ENCODE measurements around the gene KATNB1.
A peak's percentile ranks its signal among the peaks of the same experiment; 100 is the strongest.

Gene KATNB1

DNA sequence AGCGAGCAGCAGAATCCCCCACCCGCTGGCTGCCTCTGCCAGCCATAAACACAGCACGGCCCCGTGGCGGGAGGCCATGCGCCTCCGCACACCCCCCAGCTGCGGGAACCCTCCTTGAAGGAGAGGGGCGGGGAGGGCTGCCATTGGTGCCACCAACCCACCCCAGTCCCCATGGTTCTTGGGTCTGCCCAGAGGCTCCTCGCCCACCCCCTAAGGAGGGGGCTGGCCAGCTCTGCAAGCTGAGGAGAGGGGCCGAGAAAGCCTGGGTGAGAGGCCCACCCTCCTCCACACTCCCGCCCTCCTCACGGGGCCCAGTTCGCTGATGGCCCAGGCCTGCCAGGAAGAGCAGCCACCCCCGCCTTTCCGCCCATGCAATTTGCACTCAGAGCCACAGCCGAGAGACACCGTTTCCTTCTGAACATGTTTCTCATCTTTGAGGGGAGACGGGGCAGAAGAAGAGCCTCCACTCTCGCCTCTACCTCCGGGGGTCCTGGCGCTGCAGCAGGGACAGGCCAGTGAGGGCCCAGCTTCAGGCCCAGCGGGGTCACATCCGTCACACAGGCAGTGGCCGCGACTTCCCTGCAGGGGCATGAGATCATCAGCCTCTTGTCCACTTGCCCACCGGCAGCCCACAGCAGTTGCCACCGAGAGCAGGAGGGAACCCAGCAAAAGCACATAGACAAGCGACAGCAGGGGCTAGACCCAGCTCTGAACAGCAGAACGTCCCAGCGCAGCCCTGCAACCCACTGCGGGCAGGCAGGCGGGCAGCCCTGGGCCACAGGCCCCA lies 23.0 kb downstream of the KATNB1 start:
- no peak for DNase-seq

DNA sequence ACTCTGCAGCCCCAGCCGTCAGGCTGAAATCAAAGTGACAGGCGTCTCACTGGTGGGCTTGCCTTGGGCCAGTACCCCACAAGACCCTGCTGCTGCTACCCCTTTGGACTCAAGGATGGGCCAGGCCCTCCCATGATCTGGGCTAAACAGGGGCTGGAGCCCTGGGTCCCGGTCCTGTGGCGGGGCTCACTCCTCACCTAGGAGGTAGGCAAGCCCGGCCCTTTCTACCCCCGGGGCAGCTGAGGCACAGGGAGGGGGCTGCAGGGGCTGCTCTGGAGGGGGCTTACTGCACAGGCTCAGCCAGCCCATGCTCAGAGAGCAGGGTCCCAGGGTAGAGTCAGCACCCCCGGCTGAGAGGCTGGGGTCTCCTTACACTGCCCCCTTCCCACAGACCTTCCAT lies 23.6 kb downstream of the KATNB1 start:
- no peak for DNase-seq

DNA sequence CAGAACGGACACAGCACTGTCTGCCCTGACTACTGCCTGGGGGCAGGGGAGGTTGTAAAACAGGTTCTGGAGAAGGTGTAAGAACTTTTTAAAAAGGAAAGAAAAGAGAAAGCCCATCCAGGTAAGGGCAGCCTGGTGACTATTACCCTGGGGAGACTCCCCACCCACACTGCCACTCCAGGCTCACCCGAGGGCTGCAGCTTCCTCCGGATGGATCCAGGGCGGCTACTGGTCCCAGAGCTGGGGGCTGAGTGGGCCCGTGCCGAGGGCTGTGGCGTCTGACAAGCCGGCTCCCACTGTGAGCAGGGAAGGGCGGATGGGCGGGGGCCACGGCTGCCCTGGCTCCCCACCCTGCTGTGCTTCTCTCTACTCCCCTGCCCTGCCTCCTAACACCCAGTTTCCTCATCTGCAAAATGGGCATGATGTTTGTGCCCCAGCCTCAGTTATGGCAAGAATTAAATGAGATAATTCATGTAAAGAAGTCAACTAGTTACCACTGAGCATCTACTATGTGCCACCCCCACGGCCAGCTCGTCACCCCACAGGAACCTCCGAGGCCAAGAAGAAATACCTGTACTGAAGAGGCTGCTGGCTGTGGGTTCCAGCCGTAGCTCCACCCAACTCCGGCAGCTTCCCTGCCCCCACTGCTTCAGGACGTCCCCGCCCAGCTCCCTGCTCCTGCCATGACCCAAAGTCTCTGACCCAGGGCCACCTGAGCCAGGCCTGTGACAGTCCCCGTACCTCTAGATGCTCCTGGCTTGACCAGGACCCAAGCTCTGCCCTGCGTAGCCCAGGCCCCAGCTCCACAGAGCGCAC lies 24.2 kb downstream of the KATNB1 start:
- no peak for DNase-seq

DNA sequence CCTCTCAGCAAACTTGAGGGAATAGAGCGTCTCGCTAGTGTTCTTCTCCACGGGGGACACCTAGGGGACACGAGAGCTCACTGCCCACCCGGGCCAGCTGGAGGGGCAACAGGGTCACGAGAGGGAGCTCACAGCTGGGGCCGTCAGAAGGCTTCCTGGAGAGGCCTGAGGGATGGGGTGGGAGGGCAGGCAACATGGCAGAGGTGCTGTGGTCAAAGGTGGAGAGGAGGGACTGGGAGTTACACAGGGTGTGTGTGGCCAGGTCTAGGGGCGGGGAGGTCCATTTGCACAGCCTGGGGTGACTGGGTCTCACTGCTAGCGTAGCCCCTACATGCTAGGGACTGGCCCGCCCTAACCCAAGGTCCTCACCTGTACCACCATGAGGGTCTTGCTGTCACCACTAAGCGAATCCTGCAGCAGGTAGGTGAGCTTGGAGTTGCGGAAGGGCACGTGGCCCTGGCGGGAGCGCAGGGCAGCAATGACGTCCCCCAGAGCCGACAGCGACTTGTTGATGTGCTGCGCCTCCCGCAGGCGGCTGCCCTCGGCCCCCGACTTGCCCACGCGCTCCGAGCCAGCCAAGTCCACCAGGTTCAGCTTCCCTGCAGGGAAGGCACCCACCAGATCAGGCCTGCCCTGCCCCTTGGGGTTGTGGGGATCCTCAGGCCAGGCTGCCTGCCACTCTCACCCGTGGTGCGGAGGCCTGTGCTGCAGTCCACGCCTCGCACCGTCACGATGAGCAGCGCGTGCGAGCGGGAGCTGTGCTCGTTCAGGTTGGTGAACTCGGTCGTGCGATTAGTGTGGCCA lies 25.0 kb downstream of the KATNB1 start:
- no peak for DNase-seq

DNA sequence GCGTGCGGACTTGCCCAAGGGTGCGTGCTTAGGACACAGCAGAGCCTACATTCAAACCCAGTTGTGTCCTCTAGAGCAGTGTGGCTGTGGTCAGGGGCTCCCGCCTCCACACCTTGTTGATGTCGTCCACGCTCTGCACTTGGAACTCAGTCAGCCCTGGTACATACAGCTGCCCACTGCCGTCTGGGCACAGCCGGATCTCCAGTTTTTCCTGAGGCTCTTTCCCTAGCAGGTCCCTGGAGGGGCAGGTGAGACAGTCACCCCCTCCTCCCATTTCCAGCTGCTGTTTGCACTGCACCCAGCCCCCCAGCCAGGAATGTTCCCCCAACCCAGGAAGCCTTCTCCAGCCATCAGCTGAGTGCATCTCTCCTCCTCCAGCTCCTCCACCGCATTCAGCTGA lies 25.7 kb downstream of the KATNB1 start:
- peak; percentile 4 for DNase-seq

DNA sequence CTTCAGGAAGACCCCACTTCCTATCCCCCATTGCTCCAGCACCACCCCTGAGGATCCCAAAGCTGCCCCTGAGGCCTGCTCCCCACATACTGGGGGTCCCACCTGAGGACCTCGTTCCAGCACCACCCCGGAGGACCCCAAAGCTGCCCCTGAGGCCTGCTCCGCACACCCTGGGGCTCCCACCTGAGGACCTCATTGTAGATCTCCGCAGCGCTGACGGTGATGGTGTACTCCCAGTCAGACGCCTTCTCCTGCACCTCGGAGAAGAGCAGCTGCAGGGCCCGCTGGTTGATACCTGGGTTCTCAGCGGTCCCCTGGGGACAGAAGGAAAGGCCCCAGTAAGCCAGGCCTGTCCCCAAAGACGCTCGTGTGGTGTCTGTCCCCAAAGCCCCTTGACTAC lies 26.4 kb downstream of the KATNB1 start:
- no peak for DNase-seq

DNA sequence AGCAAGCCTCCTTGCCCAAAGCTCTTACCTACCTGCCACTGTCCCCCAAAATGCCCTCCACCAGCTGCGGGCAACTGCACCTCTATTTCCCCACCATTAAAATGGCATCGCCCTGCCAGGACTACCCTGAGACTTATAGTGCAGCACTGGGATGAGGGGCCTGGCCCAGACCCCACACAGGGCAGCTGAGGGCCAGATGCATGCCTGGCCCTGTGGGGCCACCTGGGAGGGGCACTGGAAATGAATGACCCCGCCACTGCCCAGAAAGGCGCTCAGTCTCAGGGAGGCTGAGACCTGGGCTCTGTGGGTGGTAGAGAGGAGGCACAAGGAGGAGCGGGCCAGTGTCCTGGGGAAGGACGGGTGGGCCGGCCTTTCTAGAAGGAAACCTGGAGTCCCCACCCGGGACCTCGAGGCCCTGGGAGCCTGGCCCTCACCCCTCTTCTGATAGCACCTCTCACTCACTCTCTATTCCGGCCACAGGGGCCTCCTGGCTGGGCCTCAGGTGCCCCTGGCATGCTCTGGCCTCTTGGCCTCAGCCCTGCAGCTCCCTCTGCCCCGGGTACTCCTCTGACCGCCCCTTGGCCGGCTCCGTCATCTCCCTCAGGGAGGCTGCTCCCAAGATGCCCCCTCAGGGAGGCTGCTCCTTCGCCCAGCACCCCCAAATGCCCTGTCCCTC lies 26.9 kb downstream of the KATNB1 start:
- DNase-seq = no peak

DNA sequence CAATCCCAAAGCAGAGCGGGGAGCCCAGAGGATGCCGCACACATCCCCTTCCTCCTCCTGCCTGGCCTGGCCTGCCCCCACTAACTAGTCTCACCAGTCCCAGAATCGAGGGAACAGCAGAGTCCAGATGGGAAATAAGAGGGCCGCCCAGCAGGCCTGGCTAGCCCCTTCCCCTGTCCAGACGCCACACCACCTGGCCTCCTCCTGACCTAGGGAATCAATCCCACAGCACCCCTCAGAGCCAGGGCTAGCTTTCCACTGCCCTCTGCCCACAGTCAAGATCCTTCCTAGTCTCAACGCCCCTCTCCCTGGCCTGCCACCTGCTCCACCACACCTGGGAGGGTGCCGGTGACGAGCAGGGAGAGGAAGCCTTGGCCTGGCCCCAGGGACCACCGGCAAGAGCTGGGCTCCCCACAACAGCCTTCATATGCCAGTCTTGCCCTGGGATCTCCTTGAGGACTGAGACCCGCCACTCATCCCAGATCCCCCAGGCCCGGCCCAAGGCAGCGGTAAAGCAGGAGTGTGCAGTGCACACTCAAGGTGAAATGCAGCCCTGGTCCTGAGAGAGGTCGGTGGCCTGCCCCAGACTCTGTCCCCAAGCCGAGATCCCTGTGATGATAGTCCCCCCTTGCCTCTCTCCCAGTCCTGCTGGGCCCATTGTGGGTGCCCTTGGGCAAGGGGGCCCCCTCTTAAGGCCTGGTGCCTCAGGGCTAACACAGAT lies 27.9 kb downstream of the KATNB1 start:
- DNase-seq = no peak

DNA sequence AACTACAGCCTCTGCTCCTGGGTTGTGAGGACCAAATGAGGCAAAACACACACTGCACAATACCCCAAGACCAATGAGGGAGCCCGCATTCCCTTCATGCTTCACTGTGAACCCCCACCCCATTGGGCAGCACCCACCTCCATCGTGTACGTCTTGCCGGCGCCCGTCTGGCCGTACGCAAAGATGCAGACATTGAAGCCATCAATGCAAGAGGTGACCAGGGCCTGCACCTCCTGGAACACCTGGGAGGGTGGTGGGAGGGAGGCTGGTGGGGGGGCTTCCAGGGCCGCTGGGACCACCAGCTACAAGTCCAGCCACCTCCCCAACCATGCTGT lies 28.4 kb downstream of the KATNB1 start:
- DNase-seq = no peak

DNA sequence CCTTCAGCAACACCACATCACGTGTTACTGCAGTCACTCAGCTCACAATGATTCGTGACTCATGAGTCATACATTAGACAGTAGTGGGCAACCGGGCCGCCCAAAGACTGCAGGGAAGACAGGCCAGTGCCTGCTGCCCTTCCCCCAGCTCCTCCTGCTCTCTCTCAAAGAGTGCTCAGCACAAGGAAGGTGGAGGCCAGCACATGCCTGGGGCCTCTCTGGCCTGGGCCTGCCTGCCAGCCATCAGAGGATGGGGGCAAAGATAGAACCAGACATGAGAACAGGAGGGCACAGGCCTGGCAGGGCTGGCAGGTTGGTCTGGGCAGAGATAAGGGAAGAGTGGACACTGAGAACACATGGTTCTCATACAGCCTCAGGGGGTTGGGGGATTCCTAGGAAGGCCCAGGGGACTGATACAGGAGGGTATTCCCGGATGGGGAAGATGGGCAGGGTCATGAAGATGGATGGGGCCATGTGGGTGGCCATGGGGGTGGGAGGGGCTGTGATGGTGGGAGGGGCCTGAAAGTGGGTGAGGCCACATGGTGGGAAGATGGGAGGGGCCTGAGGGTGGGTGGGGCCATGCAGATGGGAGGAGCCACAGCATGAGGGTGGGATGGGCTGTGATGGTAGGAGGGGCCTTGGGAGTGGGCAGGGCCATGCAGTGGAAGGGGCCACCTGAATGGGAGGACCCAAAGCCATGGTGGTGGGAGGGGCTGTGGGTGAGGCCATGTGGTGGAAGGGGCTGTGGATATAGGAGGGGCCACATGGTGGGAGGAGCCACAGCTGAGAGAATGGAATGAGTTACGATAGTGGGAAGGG lies 29.0 kb downstream of the KATNB1 start:
- DNase-seq = no peak

DNA sequence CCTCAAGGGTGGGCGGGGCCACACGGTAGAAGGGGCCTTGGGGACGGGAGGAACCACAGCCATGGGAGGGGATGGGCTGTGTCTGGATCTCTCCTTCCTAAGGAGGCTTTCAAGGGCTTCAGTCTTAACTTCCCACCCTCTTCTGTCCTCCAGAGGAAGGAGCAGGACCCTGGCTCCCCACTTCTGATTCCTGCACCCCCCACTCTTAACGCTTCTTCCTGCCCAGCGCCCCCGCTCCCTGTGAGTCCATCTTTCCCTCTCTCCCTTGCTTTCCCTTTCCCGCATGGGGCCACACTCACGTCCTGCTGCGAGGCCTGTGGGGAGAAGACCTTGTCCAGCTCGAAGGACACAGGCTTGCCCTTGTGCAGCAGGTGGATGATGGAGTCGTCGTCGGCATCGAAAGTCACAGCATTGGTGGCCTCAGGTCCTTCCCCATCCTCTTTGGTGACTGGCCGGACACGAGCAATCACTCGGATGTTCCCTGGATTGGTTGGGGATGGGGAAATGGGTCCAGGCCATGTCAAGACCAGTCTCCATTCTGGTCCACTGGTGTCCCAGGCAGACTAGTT lies 29.7 kb downstream of the KATNB1 start:
- DNase-seq = no peak

DNA sequence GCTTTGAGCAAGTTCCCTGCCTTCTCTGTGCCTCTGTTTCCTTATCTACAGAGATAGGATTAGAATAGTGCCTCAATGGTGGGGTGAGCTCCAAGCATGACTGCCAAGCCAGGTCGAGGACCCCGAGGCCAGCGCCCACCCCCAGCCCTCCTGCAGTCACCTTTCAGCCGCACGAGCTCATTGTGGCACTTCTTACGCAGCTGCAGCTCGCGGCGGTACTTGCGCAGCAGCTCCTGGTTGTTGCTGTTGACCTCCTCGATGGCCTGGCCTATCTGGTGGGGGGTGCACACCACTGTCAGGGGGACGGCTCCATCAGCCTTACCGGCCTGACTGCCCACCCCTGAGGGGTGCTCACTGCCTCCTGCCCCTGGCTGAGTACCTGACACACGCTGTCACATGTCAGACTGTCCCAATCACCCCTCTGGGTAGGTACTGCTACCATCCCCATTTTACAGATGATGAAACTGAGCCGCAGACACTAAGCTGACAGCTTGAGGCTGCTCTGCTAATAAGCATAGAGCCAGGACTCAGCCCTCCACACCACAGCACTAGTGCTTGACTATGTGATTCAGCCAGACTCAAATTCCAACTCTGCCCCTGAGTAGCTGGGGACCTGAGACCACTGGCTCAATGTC lies 31.3 kb downstream of the KATNB1 start:
- no peak for DNase-seq

DNA sequence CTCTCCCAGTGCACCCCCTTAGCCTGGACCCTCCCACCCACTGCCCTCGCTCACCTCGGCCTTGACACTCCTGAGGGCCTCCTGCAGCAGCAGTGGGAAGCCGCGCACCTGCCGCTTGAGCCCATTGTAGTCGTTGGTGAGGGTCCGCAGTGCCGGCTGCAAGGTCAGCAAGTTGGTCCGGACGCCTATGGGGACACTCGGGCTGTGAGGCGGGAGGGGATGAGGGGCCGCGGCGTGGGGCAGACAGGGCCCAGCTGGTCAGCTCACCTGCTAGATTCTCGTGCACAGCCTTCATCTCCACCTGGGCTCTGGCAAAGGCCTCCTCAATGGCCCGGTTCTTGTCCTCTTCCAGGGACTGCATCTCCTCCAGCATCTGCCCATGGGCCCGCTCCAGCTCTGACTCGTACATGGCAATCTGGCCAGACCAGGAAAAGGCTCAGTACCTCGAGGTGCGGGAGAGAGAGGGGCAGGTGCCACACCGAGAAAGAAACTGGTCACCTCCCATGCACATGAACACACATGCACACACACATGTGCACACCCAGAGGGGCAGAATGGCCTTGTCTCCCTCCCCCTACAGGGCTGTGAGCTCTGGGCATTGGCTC lies 34.1 kb downstream of the KATNB1 start:
- no peak for DNase-seq

DNA sequence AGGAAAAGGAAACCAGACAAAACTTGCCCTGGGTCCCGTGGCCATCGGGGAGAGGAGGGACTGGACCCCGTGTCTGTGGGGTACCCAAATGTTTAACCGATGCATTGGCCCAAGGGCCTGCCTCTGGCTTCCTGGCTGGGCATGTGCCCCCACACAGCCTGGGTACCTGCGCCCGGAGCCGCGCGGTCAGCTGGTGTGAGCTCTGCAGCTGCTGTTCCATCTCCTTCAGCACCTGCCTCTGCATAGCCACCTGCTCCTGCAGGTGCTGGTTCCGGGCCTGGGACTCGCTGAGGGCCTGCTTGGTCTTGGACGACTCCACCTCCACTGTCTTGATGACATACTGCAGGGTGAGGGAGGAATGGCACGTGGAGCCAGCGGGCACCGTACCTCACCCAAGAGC lies 34.8 kb downstream of the KATNB1 start:
- DNase-seq = no peak

DNA sequence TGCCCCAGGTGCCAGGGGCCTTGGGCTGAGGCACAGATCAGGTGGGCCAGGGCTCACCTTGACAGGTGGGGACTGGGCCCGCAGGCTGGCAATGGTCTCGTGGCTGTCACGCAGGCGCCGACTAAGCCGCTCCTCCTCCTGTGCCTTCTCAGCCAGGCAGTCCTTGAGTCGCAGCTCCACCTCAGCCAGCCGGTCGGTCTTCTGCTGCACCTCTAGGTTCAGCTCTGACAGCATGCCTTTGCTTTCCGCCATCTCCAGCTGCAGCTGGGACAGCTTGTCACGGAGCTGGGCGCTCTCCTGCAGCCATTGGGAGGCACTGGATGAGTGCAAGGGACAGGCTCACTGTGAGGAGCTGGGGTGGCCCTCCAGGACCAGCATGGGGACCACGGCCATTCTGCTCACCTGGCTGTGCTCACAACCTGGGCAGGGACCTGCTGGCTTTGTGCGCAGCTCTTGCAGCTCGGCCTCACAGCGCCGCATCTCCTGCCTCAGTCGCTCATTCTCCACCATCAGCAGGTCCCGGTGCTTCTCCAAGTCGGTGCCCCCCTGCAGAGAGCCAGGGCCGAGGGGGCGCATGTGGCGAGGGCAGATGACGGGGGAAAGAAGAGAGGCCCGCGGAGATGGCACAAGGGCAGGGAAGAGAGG lies 35.7 kb downstream of the KATNB1 start:
- DNase-seq = no peak

DNA sequence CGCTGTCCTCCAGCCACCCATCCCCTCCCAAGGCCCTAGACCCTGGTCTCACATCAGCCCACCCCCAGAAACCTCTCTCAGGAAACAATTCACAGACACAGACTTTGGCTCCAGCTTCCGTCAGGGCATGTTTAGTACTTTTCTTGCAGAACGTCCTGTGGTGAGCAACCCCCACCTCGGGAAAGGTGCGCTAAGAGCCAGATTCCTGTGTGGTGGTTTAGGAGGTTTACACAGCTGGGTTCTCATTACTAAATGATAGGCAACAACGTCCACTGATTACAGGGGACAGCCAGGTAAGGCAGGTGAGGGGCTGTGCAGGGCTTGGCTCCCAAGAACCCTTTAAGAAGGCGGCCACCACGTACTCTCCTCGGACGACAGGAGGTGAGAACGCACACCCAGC lies 37.4 kb downstream of the KATNB1 start:
- no peak for DNase-seq

DNA sequence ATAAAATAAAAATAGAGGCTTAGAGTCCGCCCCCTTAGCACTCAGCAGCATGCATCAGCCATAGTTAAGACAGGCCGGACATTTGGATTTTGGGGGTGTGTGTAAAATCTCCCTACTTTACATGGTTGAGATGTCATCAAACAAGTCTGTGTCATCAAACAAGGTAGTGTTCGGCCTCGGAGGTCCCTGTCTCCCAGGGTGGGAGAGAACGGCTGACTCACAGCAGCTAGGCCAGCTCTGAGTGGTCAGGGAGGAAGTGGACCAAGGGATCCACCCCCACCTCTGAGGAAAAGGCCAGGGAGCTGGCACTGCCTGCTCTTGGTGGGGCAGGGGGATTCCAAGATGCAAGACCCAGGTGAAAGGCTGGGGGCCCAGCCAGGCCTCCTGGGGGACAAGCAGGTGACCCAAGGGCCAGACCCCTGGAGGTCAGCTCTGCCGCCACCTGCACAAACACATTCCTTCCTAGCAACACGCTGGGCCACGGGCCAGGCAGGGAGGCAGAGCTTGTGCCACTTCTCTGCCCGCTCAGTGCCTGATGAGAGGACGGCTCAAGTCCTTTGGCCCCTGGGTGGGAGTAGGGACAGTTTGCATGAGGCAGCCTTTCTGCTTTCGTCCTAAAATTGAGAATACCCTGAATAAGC lies 38.2 kb downstream of the KATNB1 start:
- DNase-seq = peak; percentile 33

DNA sequence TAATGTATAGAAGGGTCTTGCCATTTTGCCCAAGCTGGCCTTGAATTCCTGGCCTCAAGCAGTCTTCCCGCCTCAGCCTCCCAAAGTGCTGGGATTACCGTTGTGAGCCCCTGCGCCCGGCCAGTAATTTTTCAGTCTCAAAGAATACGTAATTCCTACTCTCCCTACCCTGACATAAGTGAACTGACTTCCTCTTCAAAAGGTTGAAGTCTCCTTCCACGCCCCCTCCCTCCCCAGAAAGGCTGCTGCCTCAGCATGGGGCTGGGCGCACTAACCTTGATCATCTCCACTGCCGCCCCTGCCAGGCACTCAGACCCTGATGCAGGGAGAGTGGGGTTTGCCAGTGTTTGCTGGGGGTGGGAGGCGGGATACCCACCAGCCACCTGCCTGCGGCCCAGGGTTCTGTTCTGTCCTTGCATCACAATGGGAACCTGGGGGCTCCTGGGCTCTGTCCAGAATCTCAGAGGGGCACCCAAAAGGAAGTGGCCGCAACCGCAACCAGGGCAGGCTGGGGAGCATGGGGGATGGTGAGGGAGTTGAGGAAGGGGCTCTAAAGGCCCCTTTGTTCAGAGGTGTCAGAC lies 39.2 kb downstream of the KATNB1 start:
- DNase-seq = no peak
